AG04449 (cell line): ENCODE results near the gene ASB1.

Source experiments
- CTCF ChIA-PET: fragments of 350-600 bp; formaldehyde crosslinking; extraction: SDS; loops from one replicate; lab custom pipeline; 2021; ENCODE audit warnings: antibody characterized with exemption; lab: Yijun Ruan, JAX
- POLR2A ChIA-PET: fragments of 400-600, 350-600 bp; formaldehyde crosslinking; extraction: SDS; loops from one replicate; lab custom pipeline; 2020; ENCODE audit warnings: antibody characterized with exemption, inconsistent platforms; lab: Yijun Ruan, JAX
- DNase-seq: peaks from one replicate; pipeline ENCODE4 v3.0.0-alpha.2; 2010; ENCODE audit warnings: low read depth, low spot score
- H3K4me3 ChIP-seq: 2 replicates; pipeline ENCODE4 v1.5.1; 2011; ENCODE audit warnings: low read depth, mild to moderate bottlenecking, control low read depth, low read length
- CTCF ChIP-seq: IDR thresholded peaks from one replicate; pipeline ENCODE4 v1.5.1; 2011; ENCODE audit warnings: mild to moderate bottlenecking, moderate library complexity, low read length, control low read depth, inconsistent platforms; ENCODE audit not compliant: insufficient read depth; ENCODE audit errors: missing control alignments

Gene ASB1

GRCh38 chr2:238444242-238444641 is 17.5 kb downstream of the ASB1 start:
- no peak overlapping the region for H3K4me3 ChIP-seq
- no peak for DNase-seq
- ChIA-PET POLR2A (no interaction called here), CTCF (interaction anchor here (1.0 to 1.4 kb wide), 2 partner anchors 10 to 73 kb away, joined by 4 to 5 read pairs; no protein-coding TSS in a partner anchor)
- TF ChIP-seq CTCF = no peak

- POLR2A ChIA-PET = no interaction called here
- TF ChIP-seq CTCF = no peak
- H3K4me3 ChIP-seq = no peak overlapping the region
- DNase-seq = no peak
- CTCF ChIA-PET = interaction anchor here (0.6 to 4.2 kb wide), 3 partner anchors 15 to 78 kb away, joined by 3 to 17 read pairs (median 4); no protein-coding TSS in a partner anchor
Measured at GRCh38 chr2:238445409-238446190, 18.9 kb downstream of the ASB1 start.

GRCh38 chr2:238446371-238446770 is 19.6 kb downstream of the ASB1 start:
- TF ChIP-seq CTCF = no peak
- ChIA-PET CTCF (interaction anchor here (0.6 to 4.2 kb wide), 3 partner anchors 14 to 79 kb away, joined by 3 to 17 read pairs (median 4); no protein-coding TSS in a partner anchor), POLR2A (no interaction called here)
- no peak for DNase-seq
- H3K4me3 ChIP-seq = no peak overlapping the region

GRCh38 chr2:238448031-238448955 is 21.6 kb downstream of the ASB1 start:
- DNase-seq = no peak
- no peak for TF ChIP-seq CTCF
- CTCF ChIA-PET = interaction anchor here (0.7 to 4.2 kb wide), 6 partner anchors 9 to 81 kb away, joined by 3 to 17 read pairs (median 6); no protein-coding TSS in a partner anchor
- no peak overlapping the region for H3K4me3 ChIP-seq
- POLR2A ChIA-PET = no interaction called here

- no peak for DNase-seq
- CTCF ChIA-PET = interaction anchor here (0.6 to 4.2 kb wide), 5 partner anchors 9 to 82 kb away, joined by 3 to 17 read pairs (median 7); no protein-coding TSS in a partner anchor
- no peak overlapping the region for H3K4me3 ChIP-seq
- TF ChIP-seq CTCF = no peak
- POLR2A ChIA-PET = no interaction called here
Measured at GRCh38 chr2:238449241-238449640, 22.5 kb downstream of the ASB1 start.

GRCh38 chr2:238449909-238450417 is 23.2 kb downstream of the ASB1 start:
- ChIA-PET CTCF (interaction anchor here (0.6 to 4.2 kb wide), 3 partner anchors 8 to 11 kb away, joined by 3 to 17 read pairs (median 10); no protein-coding TSS in a partner anchor), POLR2A (no interaction called here)
- DNase-seq = no peak
- no peak overlapping the region for H3K4me3 ChIP-seq
- TF ChIP-seq CTCF = no peak
